ENCODE data around the gene CHIT1.
A peak's percentile ranks its signal among the peaks of the same experiment; 100 is the strongest.
"Not testable (repeated sequence)": the region's sequence is repeated elsewhere in the genome, so short reads cannot be mapped to it uniquely, and the experiment has no call there.

Gene CHIT1

DNA sequence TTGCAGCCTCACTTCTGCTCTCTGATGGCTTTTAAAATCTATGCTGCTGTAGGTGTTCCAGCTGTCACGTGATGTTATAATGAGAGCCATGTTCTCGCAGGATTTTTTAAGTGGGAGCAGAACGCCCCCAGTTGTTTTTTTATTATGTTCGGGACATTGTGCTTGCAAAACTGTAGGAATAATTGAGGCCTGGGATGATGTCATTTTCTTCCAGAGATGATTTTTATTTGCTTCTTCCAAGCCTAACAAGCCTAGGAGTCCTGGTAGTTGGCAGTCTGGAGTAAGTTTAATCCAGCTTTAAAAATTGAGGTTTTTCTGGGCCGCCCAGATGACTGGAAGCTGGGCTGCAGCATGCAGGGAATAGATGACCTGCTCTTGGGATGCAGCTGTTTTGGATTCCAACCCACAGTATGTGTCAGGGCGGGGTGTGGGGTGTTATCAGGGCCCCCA lies 34.6 kb upstream of the CHIT1 start:
- H3K4me3 ChIP-seq (ENCODE audit: low read depth, low read length) = no peak overlapping the region
- no peak for DNase-seq (ENCODE audit: low read depth)
- TF ChIP-seq, protein P1, sequence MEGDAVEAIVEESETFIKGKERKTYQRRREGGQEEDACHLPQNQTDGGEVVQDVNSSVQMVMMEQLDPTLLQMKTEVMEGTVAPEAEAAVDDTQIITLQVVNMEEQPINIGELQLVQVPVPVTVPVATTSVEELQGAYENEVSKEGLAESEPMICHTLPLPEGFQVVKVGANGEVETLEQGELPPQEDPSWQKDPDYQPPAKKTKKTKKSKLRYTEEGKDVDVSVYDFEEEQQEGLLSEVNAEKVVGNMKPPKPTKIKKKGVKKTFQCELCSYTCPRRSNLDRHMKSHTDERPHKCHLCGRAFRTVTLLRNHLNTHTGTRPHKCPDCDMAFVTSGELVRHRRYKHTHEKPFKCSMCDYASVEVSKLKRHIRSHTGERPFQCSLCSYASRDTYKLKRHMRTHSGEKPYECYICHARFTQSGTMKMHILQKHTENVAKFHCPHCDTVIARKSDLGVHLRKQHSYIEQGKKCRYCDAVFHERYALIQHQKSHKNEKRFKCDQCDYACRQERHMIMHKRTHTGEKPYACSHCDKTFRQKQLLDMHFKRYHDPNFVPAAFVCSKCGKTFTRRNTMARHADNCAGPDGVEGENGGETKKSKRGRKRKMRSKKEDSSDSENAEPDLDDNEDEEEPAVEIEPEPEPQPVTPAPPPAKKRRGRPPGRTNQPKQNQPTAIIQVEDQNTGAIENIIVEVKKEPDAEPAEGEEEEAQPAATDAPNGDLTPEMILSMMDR (IDR thresholded peaks at IDR 0.05; ENCODE audit: low read depth, low read length, missing control alignments) = no peak

- no peak for DNase-seq (ENCODE audit: low read depth)
- no peak overlapping the region for H3K4me3 ChIP-seq (ENCODE audit: low read depth, low read length)
- TF ChIP-seq, protein P1 (IDR thresholded peaks at IDR 0.05; ENCODE audit: low read depth, low read length, missing control alignments) = peak; percentile 27
Observed at GRCh38 chr1:203263496-203263895, 34.0 kb upstream of the CHIT1 start.

GRCh38 chr1:203256636-203257035 lies 27.2 kb upstream of the CHIT1 start:
- not testable (repeated sequence) for H3K4me3 ChIP-seq (ENCODE audit: low read depth, low read length); DNase-seq (ENCODE audit: low read depth)

GRCh38 chr1:203254782-203255181 lies 25.3 kb upstream of the CHIT1 start:
- DNase-seq (ENCODE audit: low read depth); H3K4me3 ChIP-seq (ENCODE audit: low read depth, low read length): not testable (repeated sequence)

- TF ChIP-seq, protein P1 (IDR thresholded peaks at IDR 0.05; ENCODE audit: low read depth, low read length, missing control alignments) = no peak
- no peak for DNase-seq (ENCODE audit: low read depth)
Observed at GRCh38 chr1:203252678-203253077, 23.2 kb upstream of the CHIT1 start.

GRCh38 chr1:203251466-203251865 lies 22.0 kb upstream of the CHIT1 start:
- DNase-seq (ENCODE audit: low read depth) = no peak
- H3K4me3 ChIP-seq (ENCODE audit: low read depth, low read length) = no peak overlapping the region
- TF ChIP-seq, protein P1 (IDR thresholded peaks at IDR 0.05; ENCODE audit: low read depth, low read length, missing control alignments) = no peak

More at GRCh38 chr1:203252678-203253077, 23.2 kb upstream of the CHIT1 start:
- no peak overlapping the region for H3K4me3 ChIP-seq (ENCODE audit: low read depth, low read length)

- DNase-seq (ENCODE audit: low read depth) = no peak
- no peak overlapping the region for H3K4me3 ChIP-seq (ENCODE audit: low read depth, low read length)
- TF ChIP-seq, protein P1 (IDR thresholded peaks at IDR 0.05; ENCODE audit: low read depth, low read length, missing control alignments) = no peak
Observed at GRCh38 chr1:203250911-203251310, 21.4 kb upstream of the CHIT1 start.

DNA sequence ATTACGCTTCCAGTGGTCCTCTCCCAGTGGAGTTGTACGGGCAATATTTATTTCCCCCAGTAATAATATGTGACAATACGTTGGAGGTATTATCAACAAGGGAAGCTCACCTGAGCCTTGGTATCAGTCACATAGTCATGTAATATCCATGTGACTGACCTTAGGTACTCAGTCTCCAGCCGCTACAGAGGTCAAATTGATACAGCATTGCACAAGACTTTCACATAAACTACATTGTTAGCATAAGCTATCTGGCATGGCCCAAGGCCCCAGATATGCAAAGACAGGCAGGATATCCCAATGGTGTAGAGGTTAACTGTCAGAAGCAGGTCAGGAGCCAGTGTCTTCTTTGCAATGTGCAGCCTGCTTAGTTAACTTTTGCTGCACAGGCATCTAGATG lies 15.3 kb upstream of the CHIT1 start:
- H3K4me3 ChIP-seq (ENCODE audit: low read depth, low read length) = no peak overlapping the region
- DNase-seq (ENCODE audit: low read depth) = no peak
- TF ChIP-seq, protein P1 (IDR thresholded peaks at IDR 0.05; ENCODE audit: low read depth, low read length, missing control alignments) = no peak

- not testable (repeated sequence) for DNase-seq (ENCODE audit: low read depth); H3K4me3 ChIP-seq (ENCODE audit: low read depth, low read length)
Observed at GRCh38 chr1:203241708-203242107, 12.2 kb upstream of the CHIT1 start.

All from GM12864 (cell line).